GM12878 (cell line): Measurements from ENCODE around the gene NDUFA13. TPM values are rescaled to one million over a fixed set of nuclear protein-coding genes. Genes with fewer than 3 reads are reported as not detected.
A peak's percentile ranks its signal among the peaks of the same experiment; 100 is the strongest.

ENCODE experiments used
- ATAC-seq: fragments of 200-7000 bp; cut with Tn5 transposase; 3 replicates; pipeline ENCODE4 v1.9.1; 2020; ENCODE audit warnings: mild to moderate bottlenecking, moderate library complexity
- BruUV-seq: library from RNA; stranded (reverse); fragments of 400-500 nt; replicated peaks from 2 replicates; lab custom pipeline; 2021; lab: Mats Ljungman, UMichigan
- CTCF ChIA-PET: fragments of 300-600 bp; sonication (Branson Sonifier 250); formaldehyde crosslinking; extraction: SDS; loops from one replicate; lab custom pipeline; 2021; ENCODE audit warnings: inconsistent platforms; lab: Yijun Ruan, JAX
- POLR2A ChIA-PET: fragments of 350-600 bp; formaldehyde crosslinking; extraction: SDS; loops from one replicate; lab custom pipeline; 2021; ENCODE audit warnings: inconsistent platforms; lab: Charles Lee
- RAD21 ChIA-PET: fragments of 300-600 bp; sonication (Branson Sonifier 250); formaldehyde crosslinking; loops from one replicate; lab custom pipeline; 2023; ENCODE audit warnings: antibody characterized with exemption; ENCODE audit not compliant: unreplicated experiment; lab: Charles Lee
- SMC1A ChIA-PET: fragments of 300-600 bp; sonication (Branson Sonifier 250); formaldehyde crosslinking; loops from one replicate; lab custom pipeline; 2023; ENCODE audit not compliant: unreplicated experiment, uncharacterized antibody; lab: Charles Lee
- DNase-seq: peaks from one replicate; pipeline ENCODE4 v3.0.0-alpha.2; 2011; ENCODE audit warnings: low read depth, low spot score
- FAIRE-seq: peaks from 3 replicates; lab custom pipeline; 2011; peaks lifted over from hg19 to GRCh38; lab: Jason Lieb, UNC
- H2AFZ ChIP-seq: 2 replicates; pipeline ENCODE4 v1.6.0; 2011; ENCODE audit warnings: low read depth, low read length, control low read depth; ENCODE audit not compliant: control insufficient read depth
- H3K27ac ChIP-seq: 2 replicates; pipeline ENCODE4 v1.5.1; 2011; ENCODE audit warnings: control low read depth; ENCODE audit not compliant: control insufficient read depth, insufficient read depth
- H3K27me3 ChIP-seq, 2 experiments: replicated peaks in 1 of 2; 2 replicates each; pipeline versions ENCODE4 v1.6.0 to v1.6.1; 2011; ENCODE audit warnings: low read length in 1 of 2; ENCODE audit not compliant: control insufficient read depth in 2 of 2, insufficient read depth in 2 of 2
- H3K36me3 ChIP-seq, 2 experiments: 2 replicates each; pipeline ENCODE4 v1.5.1; 2011; ENCODE audit warnings: low read length in 1 of 2; ENCODE audit not compliant: control insufficient read depth in 2 of 2, insufficient read depth in 2 of 2
- H3K4me1 ChIP-seq: 2 replicates; pipeline ENCODE4 v1.6.1; 2011; ENCODE audit warnings: mild to moderate bottlenecking, low read length, moderate library complexity, mixed read lengths; ENCODE audit not compliant: control insufficient read depth, insufficient read depth
- H3K4me2 ChIP-seq: 2 replicates; pipeline ENCODE4 v1.6.0; 2011; ENCODE audit warnings: control low read depth; ENCODE audit not compliant: control insufficient read depth, insufficient read depth
- H3K4me3 ChIP-seq: fragments of 200-600 bp; sonication (generic); 2 replicates; pipeline ENCODE4 v1.5.1; 2016
- H3K79me2 ChIP-seq: 2 replicates; pipeline ENCODE4 v1.6.0; 2011; ENCODE audit warnings: low read length; ENCODE audit not compliant: control insufficient read depth, insufficient read depth
- H3K9ac ChIP-seq: 2 replicates; pipeline ENCODE4 v1.8.0; 2011; ENCODE audit warnings: low read length, control low read depth, mixed read lengths; ENCODE audit not compliant: control insufficient read depth, insufficient read depth
- H3K9me3 ChIP-seq: replicated peaks from 3 replicates; pipeline ENCODE4 v1.5.1; 2011; ENCODE audit warnings: mild to moderate bottlenecking, low read length; ENCODE audit not compliant: control insufficient read depth, insufficient read depth
- H4K20me1 ChIP-seq: 2 replicates; pipeline ENCODE4 v1.6.0; 2011; ENCODE audit not compliant: control insufficient read depth, insufficient read depth
- CHD4 ChIP-seq: fragments of 200-600 bp; sonication (generic); IDR thresholded peaks from 2 replicates; pipeline ENCODE4 v1.6.1; 2016; ENCODE audit warnings: mild to moderate bottlenecking
- GABPA ChIP-seq: IDR thresholded peaks from 2 replicates; pipeline ENCODE4 v1.6.1; 2014; ENCODE audit warnings: antibody characterized with exemption, low read depth, mild to moderate bottlenecking, inconsistent platforms
- HCFC1 ChIP-seq: fragments of 150-350 bp; IDR thresholded peaks from 2 replicates; pipeline ENCODE4 v1.6.1; 2014; ENCODE audit warnings: low read length
- IRF3 ChIP-seq: fragments of 450-650 bp; IDR thresholded peaks from 2 replicates; pipeline ENCODE4 v1.6.1; 2014; ENCODE audit warnings: mild to moderate bottlenecking
- NFYA ChIP-seq: IDR thresholded peaks from 2 replicates; pipeline ENCODE4 v1.6.1; 2011; ENCODE audit warnings: low read depth, mild to moderate bottlenecking, low read length, improper control_type of control experiment, borderline replicate concordance
- RCOR1 ChIP-seq: conservative IDR thresholded peaks from 2 replicates; pipeline ENCODE4 v1.6.1; 2012; ENCODE audit warnings: low read depth, low read length, improper control_type of control experiment
- TAF1 ChIP-seq: IDR thresholded peaks from 2 replicates; pipeline ENCODE4 v1.6.1; 2011; ENCODE audit warnings: mild to moderate bottlenecking, low read depth, low read length, borderline replicate concordance
- TCF12 ChIP-seq: IDR thresholded peaks from 2 replicates; pipeline ENCODE4 v1.6.1; 2011; ENCODE audit warnings: low read depth, mild to moderate bottlenecking, low read length
- WGBS: methylation state at CpG from one replicate; pipeline ENCODE4 v1.1.6; 2016; ENCODE audit warnings: low lambda C conversion rate; ENCODE audit not compliant: insufficient replicate concordance, insufficient coverage; ENCODE audit errors: missing lambda C conversion rate; 5-methylcytosine and 5-hydroxymethylcytosine counted together
- in situ Hi-C: fragments of 300-500 bp; cut with MboI; formaldehyde crosslinking; loops from 9 replicates; pipeline ENCODE4 v1.14.3; 2018; ENCODE audit warnings: mixed read lengths
- intact Hi-C: fragments of 100-400 bp; cut with micrococcal nuclease; formaldehyde crosslinking; loops from one replicate; pipeline ENCODE4 v1.14.2; 2022; ENCODE audit not compliant: unreplicated experiment
- polyA plus RNA-seq, 11 experiments: library from polyadenylated mRNA; depleted of rRNA in 4 of 11; unstranded in 6 of 11; stranded (reverse) in 5 of 11; fragments of >200 nt; fragmentation: Nextera tagmentation in 4 of 11; fragmentation: Illumina TruSeq in 1 of 11; extraction: Ambion mirVana in 4 of 11; extraction: Trizol in 1 of 11; gene quantifications; 1 replicate in 1 of 11; 2 replicates in 10 of 11; pipeline versions ENCODE4 v1.2.1 to v1.2.3, GENCODE V29; 2011 to 2016; ENCODE audit warnings: inconsistent platforms in 2 of 11, missing spikeins in 2 of 11, low read depth in 1 of 11
- total RNA-seq, 4 experiments: library from RNA; depleted of rRNA in 3 of 4; stranded (reverse); fragments of >200 nt in 3 of 4; fragmentation: Illumina TruSeq in 1 of 4; extraction: Trizol in 1 of 4; gene quantifications; 2 replicates each; pipeline versions ENCODE4 v1.2.1 to v1.2.3, GENCODE V29; 2013 to 2021
- TF ChIP-seq, protein P1 (sequence below): IDR thresholded peaks from 2 replicates; pipeline ENCODE4 v1.6.1; 2012; ENCODE audit warnings: low read length, inconsistent platforms

NDUFA13 gene
- total and polyA plus RNA-seq, 10 of the 15 experiments (the other 5 are each of a cell fraction or from before 2014, with no cell fraction given): 224 to 586 (median 456) TPM

DNA sequence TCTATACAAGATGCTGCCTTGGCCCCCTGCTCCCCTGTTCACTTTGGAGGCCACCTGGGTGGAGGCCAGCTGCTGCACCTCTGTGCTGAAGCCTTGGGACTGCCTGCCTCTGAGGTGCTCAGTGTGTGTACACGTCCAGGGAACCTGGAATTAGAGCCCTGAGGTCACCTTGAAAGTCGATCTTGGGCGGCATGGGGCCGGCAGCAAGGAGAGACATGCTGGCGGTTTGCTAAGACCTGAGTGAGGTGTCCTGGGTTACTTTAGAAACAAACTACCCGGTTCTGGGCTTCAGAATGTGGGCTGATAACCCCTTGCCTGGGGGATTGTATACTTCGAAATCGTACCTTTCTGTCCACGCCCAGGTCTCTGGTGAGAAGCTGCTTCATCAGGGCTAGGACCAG is 26.2 kb upstream of the NDUFA13 start:
- Histone ChIP-seq H4K20me1 (no peaks in the 10 kb centered on the region), H3K9me3 (no peaks in the 10 kb centered on the region), H2AFZ (no peak overlapping the region), H3K4me2 (no peak overlapping the region), H3K79me2 (peaks cover 9% of the 10 kb centered on the region), H3K27me3 (no peaks in the 10 kb centered on the region), H3K36me3 (peaks cover 19 to 37% of the 10 kb centered on the region in 2 experiments; a peak in 3 of 4 replicates), H3K4me1 (peaks cover 26% of the 10 kb centered on the region), H3K9ac (no peak overlapping the region), H3K27ac (peak overlapping the region; percentile 82; the same call in 1 of the 2 replicates), H3K4me3 (no peak overlapping the region)
- BruUV-seq: no TSS peak
- no peak for FAIRE-seq
- POLR2A ChIA-PET: interaction anchor here (1.1 to 3.1 kb wide), 3 partner anchors 85 to 124 kb away, joined by 3 to 16 read pairs (median 6); partner anchors contain the start of gene GATAD2A
- in situ Hi-C loops: loop anchor here (5.0 to 10.0 kb wide), 2 partner anchors 123 to 345 kb away; no protein-coding TSS in a partner anchor
- no peak for DNase-seq
- intact Hi-C loops: loop anchor here (1.0 kb wide), 4 partner anchors 105 to 344 kb away; no protein-coding TSS in a partner anchor
- RAD21 ChIA-PET: interaction anchor here (0.6 to 4.8 kb wide), 18 partner anchors 26 to 344 kb away, joined by 3 to 72 read pairs (median 8); partner anchors contain the start of genes GATAD2A and NDUFA13
- TF ChIP-seq RCOR1: no peak
- TF ChIP-seq CHD4: no peak
- no peak for TF ChIP-seq HCFC1
- no peak for TF ChIP-seq IRF3
- no peak for TF ChIP-seq NFYA
- TF ChIP-seq TCF12: no peak
- TF ChIP-seq GABPA: no peak
- no peak for TF ChIP-seq TAF1
- TF ChIP-seq, protein P1, sequence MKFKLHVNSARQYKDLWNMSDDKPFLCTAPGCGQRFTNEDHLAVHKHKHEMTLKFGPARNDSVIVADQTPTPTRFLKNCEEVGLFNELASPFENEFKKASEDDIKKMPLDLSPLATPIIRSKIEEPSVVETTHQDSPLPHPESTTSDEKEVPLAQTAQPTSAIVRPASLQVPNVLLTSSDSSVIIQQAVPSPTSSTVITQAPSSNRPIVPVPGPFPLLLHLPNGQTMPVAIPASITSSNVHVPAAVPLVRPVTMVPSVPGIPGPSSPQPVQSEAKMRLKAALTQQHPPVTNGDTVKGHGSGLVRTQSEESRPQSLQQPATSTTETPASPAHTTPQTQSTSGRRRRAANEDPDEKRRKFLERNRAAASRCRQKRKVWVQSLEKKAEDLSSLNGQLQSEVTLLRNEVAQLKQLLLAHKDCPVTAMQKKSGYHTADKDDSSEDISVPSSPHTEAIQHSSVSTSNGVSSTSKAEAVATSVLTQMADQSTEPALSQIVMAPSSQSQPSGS: no peak
- 70% methylated on average over 9 of the region's 9 CpGs for whole genome bisulfite sequencing
- SMC1A ChIA-PET: interaction anchor here (0.9 to 5.1 kb wide), 16 partner anchors 22 to 315 kb away, joined by 3 to 97 read pairs (median 6); partner anchors contain the start of gene GATAD2A
- CTCF ChIA-PET: interaction anchor here (0.6 to 9.3 kb wide), 30 partner anchors 9 to 440 kb away, joined by 3 to 223 read pairs (median 6); partner anchors contain the start of genes BORCS8, GATAD2A, NDUFA13 and RFXANK
- ATAC-seq: peak; percentile 12
